Measurements from ENCODE around the gene BDKRB2. TPM values are rescaled to one million over a fixed set of nuclear protein-coding genes. Genes with fewer than 3 reads are reported as not detected.

BDKRB2 gene
- total and polyA plus RNA-seq, 2 of the 13 experiments (the other 11 are each of a cell fraction or from before 2014, with no cell fraction given): 0.03 TPM; not detected in 1

DNA sequence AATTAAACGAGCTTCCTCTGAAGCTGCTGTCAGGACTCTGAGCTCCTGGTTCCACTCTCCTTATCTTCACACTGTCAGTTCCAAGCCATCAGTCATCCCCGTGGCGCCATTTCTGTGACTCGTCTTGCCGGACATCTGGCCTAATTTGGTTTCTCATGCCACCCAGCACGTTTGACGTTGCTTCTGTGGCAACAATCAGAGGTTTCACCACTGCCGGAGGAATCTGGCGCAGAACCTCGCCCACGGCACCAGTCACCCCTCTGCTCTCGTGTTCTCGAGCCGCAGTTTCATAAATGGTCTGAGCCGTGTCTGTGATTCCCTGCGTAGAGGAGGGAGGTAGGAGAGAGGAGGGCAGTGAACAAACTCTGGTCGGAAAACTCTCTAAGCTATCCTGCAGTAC, 81.0 kb downstream of the BDKRB2 start:
- H3K36me3 ChIP-seq (replicated peaks in 1 of 2; ENCODE audit: control insufficient read depth in 1 of 2, insufficient read depth in 2 of 2, low read length in 2 of 2): peaks cover 2 to 21% of the 10 kb centered on the region in 2 experiments; a peak in 3 of 5 replicates
- DNase-seq (ENCODE audit: low spot score): no peak
- no peaks in the 10 kb centered on the region for H3K27me3 ChIP-seq (ENCODE audit: control insufficient read depth in 1 of 2, insufficient read depth in 2 of 2, low read length in 2 of 2)
- no peak overlapping the region for H3K9ac ChIP-seq (ENCODE audit: insufficient read depth, low read depth, low read length)
- no peak for FAIRE-seq
- H3K27ac ChIP-seq (ENCODE audit: extremely low read length, insufficient read depth, low read length): no peak overlapping the region
- peaks cover 11% of the 10 kb centered on the region for H3K4me1 ChIP-seq (ENCODE audit: insufficient read depth, low read length)
- intact Hi-C loops (cut with micrococcal nuclease; ENCODE audit: unreplicated experiment) (no loop called here), in situ Hi-C loops (cut with HindIII; ENCODE audit: extremely low pct_ligation_motif_present, low pct_unique_long_range_greater_than_20kb) (no loop called here)
- H3K79me2 ChIP-seq (ENCODE audit: insufficient read depth, low read length): no peaks in the 10 kb centered on the region
- no peak overlapping the region for H3K4me3 ChIP-seq (replicated peaks in 1 of 3; ENCODE audit: insufficient read depth in 1 of 3, low read depth in 2 of 3, low read length in 3 of 3)
- H3K4me2 ChIP-seq (ENCODE audit: low read depth, low read length): no peak overlapping the region
- no peak for ATAC-seq
- CTCF ChIA-PET (ENCODE audit: low intra/inter-chr PET ratio, low total read pairs): no interaction called here
- H2AFZ ChIP-seq (ENCODE audit: low read length): no peak overlapping the region
- 93% methylated on average over 17 of the region's 17 CpGs for WGBS (ENCODE audit: low lambda C conversion rate)
- POLR2A ChIA-PET: no interaction called here
- no TSS peak for BruUV-seq (replicated peaks)
- H4K20me1 ChIP-seq (ENCODE audit: insufficient read depth, low read length): no peaks in the 10 kb centered on the region
- no peaks in the 10 kb centered on the region for H3K9me3 ChIP-seq (ENCODE audit: low read length)
- TF ChIP-seq ZNF720 (CRISPR knock-in tag; IDR thresholded peaks at IDR 0.05) (no peak), ZNF3 (CRISPR knock-in tag; IDR thresholded peaks at IDR 0.05) (no peak), KLF9 (CRISPR knock-in tag; IDR thresholded peaks at IDR 0.05; ENCODE audit: low read depth) (no peak), ZC3H4 (CRISPR knock-in tag; IDR thresholded peaks at IDR 0.05; ENCODE audit: borderline replicate concordance) (no peak), TAF15 (IDR thresholded peaks at IDR 0.05; ENCODE audit: low read depth, low read length, poor library complexity, severe bottlenecking) (no peak), KDM2A (CRISPR knock-in tag; IDR thresholded peaks at IDR 0.05; ENCODE audit: borderline replicate concordance, low read depth) (no peak), PHF8 (CRISPR knock-in tag; IDR thresholded peaks at IDR 0.05) (no peak), NONO (IDR thresholded peaks at IDR 0.05) (no peak), NONO (CRISPR knock-in tag; conservative IDR thresholded peaks at IDR 0.05) (no peak), ZNF251 (CRISPR knock-in tag; IDR thresholded peaks at IDR 0.05) (no peak), NFKB2 (CRISPR knock-in tag; IDR thresholded peaks at IDR 0.05; ENCODE audit: borderline replicate concordance) (no peak), SSRP1 (CRISPR knock-in tag; IDR thresholded peaks at IDR 0.05) (no peak), HMG20B (CRISPR knock-in tag; conservative IDR thresholded peaks at IDR 0.05) (no peak)
- TF ChIP-seq, protein P1, sequence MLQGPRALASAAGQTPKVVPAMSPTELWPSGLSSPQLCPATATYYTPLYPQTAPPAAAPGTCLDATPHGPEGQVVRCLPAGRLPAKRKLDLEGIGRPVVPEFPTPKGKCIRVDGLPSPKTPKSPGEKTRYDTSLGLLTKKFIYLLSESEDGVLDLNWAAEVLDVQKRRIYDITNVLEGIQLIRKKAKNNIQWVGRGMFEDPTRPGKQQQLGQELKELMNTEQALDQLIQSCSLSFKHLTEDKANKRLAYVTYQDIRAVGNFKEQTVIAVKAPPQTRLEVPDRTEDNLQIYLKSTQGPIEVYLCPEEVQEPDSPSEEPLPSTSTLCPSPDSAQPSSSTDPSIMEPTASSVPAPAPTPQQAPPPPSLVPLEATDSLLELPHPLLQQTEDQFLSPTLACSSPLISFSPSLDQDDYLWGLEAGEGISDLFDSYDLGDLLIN (CRISPR knock-in tag; IDR thresholded peaks at IDR 0.05; ENCODE audit: borderline replicate concordance): no peak
- TF ChIP-seq, protein P2, sequence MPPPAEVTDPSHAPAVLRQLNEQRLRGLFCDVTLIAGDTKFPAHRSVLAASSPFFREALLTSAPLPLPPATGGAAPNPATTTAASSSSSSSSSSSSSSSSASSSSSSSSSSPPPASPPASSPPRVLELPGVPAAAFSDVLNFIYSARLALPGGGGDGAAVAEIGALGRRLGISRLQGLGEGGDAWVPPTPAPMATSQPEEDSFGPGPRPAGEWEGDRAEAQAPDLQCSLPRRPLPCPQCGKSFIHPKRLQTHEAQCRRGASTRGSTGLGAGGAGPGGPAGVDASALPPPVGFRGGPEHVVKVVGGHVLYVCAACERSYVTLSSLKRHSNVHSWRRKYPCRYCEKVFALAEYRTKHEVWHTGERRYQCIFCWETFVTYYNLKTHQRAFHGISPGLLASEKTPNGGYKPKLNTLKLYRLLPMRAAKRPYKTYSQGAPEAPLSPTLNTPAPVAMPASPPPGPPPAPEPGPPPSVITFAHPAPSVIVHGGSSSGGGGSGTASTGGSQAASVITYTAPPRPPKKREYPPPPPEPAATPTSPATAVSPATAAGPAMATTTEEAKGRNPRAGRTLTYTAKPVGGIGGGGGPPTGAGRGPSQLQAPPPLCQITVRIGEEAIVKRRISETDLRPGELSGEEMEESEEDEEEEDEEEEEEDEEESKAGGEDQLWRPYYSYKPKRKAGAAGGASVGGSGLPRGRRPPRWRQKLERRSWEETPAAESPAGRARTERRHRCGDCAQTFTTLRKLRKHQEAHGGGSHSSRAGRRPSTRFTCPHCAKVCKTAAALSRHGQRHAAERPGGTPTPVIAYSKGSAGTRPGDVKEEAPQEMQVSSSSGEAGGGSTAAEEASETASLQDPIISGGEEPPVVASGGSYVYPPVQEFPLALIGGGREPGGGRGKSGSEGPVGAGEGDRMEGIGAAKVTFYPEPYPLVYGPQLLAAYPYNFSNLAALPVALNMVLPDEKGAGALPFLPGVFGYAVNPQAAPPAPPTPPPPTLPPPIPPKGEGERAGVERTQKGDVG (CRISPR knock-in tag; IDR thresholded peaks at IDR 0.05; ENCODE audit: borderline replicate concordance): no peak
- TF ChIP-seq, protein P3, sequence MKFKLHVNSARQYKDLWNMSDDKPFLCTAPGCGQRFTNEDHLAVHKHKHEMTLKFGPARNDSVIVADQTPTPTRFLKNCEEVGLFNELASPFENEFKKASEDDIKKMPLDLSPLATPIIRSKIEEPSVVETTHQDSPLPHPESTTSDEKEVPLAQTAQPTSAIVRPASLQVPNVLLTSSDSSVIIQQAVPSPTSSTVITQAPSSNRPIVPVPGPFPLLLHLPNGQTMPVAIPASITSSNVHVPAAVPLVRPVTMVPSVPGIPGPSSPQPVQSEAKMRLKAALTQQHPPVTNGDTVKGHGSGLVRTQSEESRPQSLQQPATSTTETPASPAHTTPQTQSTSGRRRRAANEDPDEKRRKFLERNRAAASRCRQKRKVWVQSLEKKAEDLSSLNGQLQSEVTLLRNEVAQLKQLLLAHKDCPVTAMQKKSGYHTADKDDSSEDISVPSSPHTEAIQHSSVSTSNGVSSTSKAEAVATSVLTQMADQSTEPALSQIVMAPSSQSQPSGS (CRISPR knock-in tag; IDR thresholded peaks at IDR 0.05): no peak
- TF ChIP-seq, protein P4, sequence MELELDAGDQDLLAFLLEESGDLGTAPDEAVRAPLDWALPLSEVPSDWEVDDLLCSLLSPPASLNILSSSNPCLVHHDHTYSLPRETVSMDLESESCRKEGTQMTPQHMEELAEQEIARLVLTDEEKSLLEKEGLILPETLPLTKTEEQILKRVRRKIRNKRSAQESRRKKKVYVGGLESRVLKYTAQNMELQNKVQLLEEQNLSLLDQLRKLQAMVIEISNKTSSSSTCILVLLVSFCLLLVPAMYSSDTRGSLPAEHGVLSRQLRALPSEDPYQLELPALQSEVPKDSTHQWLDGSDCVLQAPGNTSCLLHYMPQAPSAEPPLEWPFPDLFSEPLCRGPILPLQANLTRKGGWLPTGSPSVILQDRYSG (CRISPR knock-in tag; IDR thresholded peaks at IDR 0.05): no peak
- TF ChIP-seq, protein P5, sequence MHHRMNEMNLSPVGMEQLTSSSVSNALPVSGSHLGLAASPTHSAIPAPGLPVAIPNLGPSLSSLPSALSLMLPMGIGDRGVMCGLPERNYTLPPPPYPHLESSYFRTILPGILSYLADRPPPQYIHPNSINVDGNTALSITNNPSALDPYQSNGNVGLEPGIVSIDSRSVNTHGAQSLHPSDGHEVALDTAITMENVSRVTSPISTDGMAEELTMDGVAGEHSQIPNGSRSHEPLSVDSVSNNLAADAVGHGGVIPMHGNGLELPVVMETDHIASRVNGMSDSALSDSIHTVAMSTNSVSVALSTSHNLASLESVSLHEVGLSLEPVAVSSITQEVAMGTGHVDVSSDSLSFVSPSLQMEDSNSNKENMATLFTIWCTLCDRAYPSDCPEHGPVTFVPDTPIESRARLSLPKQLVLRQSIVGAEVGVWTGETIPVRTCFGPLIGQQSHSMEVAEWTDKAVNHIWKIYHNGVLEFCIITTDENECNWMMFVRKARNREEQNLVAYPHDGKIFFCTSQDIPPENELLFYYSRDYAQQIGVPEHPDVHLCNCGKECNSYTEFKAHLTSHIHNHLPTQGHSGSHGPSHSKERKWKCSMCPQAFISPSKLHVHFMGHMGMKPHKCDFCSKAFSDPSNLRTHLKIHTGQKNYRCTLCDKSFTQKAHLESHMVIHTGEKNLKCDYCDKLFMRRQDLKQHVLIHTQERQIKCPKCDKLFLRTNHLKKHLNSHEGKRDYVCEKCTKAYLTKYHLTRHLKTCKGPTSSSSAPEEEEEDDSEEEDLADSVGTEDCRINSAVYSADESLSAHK (CRISPR knock-in tag; IDR thresholded peaks at IDR 0.05; ENCODE audit: borderline replicate concordance): no peak
